Amniotic stem cell (primary cell): ENCODE results near the gene NEU4.
"Not testable (repeated sequence)": the region's sequence is repeated elsewhere in the genome, so short reads cannot be mapped to it uniquely, and the experiment has no call there.

Experiments
- DNase-seq: peaks from one replicate; lab custom pipeline; 2025; lab: John Stamatoyannopoulos, UW

The NEU4 gene, protein sequence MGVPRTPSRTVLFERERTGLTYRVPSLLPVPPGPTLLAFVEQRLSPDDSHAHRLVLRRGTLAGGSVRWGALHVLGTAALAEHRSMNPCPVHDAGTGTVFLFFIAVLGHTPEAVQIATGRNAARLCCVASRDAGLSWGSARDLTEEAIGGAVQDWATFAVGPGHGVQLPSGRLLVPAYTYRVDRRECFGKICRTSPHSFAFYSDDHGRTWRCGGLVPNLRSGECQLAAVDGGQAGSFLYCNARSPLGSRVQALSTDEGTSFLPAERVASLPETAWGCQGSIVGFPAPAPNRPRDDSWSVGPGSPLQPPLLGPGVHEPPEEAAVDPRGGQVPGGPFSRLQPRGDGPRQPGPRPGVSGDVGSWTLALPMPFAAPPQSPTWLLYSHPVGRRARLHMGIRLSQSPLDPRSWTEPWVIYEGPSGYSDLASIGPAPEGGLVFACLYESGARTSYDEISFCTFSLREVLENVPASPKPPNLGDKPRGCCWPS

DNA sequence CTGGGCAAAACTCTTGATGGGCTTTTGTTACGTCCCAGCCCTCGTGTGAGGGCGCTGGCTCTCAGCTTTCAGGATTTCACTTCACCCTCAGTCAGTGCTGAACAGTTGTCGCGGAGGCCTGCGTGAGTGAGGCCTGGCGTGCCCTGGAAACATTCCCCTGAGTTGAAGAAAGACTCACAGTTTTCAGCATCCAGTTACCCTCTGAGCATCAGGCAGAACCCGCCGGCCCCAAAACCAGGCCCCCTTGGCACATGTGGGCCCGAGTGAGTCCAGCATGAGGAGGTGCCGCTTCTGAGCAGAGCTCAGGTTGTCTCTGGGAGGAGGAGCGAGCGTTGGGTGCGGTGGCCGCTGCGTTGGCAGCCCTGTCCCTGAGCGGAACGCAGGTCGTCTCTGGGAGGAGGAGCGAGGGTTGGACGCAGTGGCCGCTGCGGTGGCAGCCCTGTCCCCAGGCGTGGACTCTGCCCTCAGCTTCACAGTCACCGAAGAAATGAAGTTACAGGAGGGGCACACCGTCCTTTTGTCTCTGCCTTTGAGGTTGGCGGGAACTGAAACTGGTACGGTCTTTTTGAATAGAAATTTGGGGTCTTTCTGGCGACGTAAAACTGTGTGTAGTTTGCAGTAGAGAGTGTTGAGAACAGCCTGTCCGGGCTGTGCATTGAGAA, at the start of gene NEU4:
Gene NEU4, plus strand, starts transcription at position 473 of the 662 bp plus-strand sequence. CDS start 5,292 bp downstream, outside the sequence.
- DNase-seq, result no peak

DNA sequence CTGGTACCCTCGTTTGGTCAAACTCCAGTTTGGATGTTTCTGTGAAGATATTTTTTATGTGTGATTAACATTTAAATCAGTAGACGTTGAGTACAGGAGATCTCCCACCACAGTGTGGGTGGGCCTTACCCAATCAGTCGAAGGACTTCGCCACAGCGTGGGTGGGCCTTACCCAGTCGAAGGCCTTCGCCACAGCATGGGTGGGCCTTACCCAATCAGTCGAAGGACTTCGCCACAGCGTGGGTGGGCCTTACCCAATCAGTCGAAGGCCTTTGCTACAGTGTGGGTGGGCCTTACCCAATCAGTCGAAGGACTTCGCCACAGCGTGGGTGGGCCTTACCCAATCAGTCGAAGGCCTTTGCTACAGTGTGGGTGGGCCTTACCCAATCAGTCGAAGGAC, 49.1 kb upstream of the NEU4 start:
- DNase-seq, result not testable (repeated sequence)

DNA sequence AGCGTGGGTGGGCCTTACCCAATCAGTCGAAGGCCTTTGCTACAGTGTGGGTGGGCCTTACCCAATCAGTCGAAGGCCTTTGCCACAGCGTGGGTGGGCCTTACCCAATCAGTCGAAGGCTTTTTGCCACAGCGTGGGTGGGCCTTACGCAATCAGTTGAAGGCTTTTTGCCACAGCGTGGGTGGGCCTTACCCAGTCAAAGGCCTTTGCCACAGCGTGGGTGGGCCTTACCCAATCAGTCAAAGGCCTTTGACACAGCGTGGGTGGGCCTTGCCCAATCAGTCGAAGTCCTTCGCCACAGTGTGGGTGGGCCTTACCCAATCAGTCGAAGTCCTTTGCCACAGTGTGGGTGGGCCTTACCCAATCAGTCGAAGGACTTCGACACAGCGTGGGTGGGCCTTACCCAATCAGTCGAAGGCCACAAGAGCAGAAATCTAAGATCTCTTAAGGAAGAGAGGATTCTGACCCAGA, 48.7 kb upstream of the NEU4 start:
- DNase-seq, result no peak

DNA sequence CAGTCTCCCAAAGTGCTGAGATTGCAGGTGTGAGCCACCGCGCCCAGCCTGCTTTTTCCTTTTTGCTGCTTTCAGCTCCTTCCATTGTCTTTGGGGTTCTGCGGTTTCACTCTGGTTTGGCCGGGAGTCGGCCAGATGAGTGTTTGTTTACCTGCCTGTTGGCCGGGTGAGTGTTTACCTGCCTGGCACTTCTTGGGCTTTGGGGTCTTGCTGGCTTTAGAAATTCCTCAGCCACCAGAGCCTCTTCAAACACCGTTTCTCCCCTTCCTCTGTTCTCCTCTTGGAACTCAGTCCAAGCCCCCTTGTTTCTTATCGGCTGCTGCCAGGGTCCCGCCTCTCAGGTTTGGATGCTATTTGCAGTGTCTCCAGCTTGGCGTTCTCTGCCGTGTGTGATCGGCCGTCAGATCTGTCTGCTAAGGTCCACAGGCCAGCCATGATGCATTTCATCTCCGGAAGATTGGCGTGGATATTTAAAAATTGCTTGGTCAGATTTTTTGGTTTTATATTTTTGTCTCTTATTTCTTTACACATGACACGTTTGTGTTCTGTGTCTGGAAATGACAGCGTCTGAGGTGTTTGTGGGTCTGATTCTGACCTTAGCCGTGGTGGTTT, 46.6 kb upstream of the NEU4 start:
- no peak for DNase-seq

DNA sequence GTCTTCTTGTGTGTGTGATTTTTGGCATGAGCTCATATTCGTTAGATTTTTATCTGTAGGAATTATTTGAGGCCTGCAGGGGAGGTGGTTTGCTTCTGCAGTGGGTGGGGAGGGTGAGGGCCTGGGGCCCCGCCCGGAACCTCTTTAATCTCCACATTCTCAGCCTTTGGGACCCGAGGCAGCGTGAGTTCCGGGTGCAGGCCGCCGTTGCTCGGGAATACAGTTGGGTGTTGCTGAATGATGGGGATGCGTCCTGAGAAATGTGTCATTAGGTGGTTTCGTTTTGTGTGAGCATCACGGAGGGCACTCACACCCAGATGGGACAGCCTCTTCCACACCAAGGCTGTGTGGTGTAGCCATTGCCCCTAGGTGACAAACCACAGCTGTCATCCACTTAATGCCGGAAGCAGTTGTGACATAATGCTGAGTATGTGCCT, 46.0 kb upstream of the NEU4 start:
- no peak for DNase-seq

DNA sequence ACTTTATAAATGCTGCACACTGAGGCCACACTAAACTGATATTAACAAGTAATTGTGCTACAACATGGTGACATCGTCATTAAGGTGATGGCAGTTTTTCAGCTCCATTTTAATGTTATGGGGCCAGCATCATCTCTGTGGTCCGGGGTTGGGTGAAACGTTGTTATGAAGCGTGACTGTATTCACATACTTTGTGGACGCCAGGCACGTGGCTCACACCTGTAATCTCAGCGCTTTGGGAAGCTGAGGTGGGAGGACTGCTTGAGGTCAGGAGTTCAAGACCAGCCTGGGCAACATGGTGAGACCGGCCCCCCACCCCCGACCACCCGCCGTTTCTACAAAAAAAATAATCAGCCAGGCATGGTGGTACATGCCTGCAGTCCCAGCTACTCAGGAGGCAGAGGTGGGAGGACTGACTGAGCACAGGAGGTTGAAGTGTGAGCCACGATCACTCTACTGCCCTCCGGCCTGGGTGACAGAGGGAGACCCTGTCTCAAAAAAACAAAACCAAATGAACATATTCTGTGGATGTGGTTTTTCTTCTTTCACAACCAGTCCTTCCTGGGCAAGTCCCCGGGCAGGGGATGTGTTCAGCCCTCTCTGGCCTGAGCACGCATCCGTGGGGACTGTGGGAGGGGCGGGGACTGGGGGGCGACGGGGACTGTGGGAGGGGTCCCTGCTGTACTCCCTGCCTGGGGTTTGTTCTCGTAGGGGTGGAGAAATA, 45.3 kb upstream of the NEU4 start:
- no peak for DNase-seq

DNA sequence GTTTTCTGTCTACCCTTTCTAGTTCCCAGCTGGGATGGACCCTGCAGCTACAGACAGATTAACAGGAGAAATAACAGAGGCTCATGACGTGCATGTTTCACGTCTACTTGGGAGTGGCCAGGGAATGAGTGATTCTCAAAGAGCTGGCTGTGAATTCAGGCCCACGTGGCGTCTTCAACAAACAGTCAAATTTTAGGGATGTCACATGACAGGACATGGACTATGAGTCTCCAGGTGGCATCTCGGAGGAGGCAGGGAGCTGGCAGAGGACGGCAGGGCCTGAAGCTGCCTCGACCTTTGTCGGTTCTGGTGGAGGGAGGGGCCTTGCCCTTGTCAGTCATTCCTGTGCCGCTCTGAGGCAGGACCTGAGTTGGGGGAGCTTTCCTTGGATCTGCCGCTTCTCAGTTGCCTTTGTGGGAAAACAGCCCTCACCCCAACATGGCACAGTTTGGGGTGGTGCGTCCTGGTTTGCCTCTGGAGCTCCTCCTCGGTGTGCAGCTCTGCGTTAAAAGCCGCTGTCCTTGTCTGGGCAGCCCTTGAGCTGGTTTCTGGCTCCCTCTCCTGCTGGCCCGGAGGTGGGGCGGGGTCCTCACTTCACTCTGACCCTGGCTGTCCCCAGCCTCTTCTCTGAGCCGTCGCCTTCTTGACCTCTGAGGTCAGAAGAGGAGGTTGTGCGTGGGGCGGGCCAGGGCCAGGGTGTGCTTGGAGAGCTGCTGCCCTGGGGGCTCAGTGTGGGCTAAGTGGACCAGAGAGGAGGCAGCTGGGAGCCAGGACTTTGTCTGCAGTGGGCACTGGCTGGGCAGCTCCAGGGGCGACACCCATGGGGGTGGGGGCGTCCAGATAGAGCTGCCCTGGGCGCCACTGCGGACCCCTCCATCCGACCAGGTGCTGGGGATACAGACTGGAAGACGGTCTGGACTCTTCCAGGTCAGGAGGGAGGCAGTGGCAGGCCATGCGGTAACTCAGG, 44.4 kb upstream of the NEU4 start:
- no peak for DNase-seq

DNA sequence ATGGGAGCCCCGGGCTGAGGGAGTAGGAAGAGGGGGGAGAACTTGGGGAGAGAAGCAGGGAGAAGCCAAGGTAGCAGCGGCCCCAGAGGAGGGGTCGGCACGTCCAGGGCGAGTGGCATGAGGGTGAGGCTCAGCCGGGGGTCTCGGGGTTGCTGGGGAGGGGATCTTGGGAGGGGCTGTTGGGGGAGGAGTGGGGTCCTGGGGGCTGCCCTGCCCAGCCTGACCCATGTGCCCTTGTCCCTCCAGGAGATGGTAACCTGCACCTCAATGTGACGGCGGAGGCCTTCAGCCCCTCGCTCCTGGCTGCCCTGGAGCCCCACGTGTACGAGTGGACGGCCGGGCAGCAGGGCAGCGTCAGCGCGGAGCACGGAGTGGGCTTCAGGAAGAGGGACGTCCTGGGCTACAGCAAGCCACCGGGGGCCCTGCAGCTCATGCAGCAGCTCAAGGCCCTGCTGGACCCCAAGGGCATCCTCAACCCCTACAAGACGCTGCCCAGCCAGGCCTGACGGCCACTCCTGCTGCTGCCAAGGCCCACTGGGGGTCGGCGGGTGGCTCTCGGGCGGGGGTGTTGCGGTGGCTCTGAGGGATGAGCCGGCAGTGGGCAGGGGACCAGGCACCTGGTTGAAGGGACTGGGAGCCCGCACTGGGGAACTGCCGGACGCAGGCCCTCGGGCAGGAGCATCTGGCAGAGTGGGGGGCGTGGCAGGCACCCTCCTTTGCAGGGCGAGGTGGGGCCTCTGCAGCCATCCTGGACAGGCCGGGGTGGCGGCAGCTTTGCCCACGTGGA, 41.3 kb upstream of the NEU4 start:
- DNase-seq, result no peak

DNA sequence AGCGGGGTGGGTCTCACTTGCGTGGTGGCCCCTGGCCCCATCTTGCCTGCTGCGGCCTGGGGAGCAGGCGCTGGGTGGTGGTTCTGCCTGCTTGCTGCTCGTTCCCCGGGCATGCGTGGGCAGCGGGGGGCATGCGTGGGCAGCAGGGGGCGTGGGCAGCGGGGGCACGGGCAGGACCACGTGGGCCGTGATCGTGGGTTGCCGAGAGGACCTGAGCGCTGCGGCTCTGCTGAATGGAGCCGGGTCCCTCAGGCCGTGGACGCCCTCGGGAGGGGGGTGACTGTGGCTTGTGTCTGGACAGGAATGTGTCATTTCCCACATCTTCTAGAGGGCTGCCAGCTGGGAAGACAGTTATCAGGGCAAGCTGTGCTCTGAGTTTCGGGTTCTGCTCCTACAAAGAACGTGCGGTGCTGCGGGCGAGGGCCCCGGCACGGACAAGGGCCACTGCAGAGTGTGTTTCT, 40.7 kb upstream of the NEU4 start:
- DNase-seq, result no peak

DNA sequence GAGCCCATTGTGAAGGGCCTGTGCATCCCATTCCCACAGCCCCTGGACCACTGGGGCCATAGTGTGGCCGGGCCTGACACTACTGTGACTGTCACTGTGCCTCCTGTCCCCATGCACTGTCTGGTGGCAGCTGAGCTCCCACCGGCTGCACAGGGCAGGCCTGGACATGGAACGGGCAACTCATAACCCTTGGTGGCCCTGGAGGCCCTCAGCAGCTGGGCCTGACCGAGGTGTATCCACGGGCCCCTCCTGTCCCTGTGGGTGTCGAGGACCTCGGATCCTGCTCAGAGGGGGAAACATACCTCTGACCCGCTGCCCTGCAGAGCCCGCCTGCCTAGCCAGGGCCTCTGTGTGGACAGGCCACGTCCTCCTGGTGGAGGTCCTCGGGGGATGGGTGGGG, 40.1 kb upstream of the NEU4 start:
- no peak for DNase-seq

DNA sequence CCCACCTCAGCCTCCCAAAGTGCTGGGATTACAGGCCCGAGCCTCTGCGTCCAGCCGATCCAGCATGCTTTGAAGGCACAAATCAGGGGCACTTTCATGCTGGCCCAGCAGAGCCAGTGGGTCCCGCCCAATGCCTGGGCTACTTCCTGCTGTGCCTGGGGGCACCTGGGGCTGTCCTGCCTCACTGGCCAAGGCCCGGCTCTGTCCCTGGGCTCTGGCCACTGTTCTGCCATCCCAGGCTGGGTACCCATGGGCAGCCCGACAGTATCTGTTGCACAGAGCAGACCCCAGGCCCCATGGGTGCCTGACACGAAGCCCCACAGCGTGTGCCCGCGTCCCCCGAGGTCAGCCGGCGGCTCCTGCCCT, 39.2 kb upstream of the NEU4 start:
- no peak for DNase-seq

DNA sequence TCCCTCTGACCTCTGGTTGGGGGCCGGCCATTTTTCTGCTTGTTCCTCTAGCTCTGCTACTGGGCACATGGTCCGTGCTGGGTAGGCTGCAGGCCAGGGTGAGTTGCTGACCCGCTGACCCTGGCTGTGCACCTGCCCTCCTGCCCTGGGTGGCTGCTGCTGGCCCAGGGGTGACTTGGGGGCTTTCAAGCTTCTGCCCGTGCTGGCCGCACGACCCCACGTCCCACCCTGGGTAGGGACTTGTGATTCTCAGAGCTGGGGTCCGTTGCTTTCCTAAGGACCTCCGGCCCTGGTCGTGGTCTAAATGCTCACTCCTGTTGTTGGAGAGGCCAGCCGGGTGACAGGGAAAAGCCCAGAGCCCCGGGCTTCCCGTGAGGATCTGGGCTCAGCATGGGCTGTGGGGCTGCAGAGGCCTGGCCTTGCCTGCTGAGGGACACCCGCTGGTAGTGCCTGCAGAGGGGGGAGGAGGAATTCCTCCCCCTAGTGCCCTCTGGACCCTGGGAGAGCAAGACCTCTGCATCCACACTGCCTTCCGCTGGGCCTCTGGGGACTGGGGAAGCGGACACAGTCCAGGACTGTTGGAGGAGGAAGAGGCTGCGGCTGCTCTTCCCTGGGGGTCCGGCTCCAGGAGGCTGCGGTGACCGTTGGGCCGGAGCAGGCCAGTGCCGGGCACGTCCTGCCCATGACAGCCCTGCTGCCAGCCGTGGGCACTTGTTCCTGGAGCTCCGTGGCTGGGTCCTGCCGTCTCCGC, 38.6 kb upstream of the NEU4 start:
- no peak for DNase-seq

DNA sequence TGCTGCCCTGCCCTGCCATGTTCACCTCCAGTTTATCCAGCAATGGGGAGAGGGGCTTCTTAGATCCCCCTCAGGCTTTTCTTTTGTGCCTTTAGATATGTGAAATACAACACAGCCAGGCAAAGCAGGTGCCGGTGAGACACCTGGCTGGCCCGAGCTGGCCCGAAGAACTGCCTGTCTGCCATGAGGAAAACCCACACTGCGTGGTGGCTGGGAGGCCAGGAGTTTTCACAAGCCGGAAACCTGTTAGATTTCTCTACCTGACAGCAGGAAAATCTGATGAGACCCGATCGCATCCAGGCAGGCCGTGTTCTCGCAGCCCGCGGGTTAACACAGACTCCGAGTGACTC, 38.1 kb upstream of the NEU4 start:
- DNase-seq, result no peak

DNA sequence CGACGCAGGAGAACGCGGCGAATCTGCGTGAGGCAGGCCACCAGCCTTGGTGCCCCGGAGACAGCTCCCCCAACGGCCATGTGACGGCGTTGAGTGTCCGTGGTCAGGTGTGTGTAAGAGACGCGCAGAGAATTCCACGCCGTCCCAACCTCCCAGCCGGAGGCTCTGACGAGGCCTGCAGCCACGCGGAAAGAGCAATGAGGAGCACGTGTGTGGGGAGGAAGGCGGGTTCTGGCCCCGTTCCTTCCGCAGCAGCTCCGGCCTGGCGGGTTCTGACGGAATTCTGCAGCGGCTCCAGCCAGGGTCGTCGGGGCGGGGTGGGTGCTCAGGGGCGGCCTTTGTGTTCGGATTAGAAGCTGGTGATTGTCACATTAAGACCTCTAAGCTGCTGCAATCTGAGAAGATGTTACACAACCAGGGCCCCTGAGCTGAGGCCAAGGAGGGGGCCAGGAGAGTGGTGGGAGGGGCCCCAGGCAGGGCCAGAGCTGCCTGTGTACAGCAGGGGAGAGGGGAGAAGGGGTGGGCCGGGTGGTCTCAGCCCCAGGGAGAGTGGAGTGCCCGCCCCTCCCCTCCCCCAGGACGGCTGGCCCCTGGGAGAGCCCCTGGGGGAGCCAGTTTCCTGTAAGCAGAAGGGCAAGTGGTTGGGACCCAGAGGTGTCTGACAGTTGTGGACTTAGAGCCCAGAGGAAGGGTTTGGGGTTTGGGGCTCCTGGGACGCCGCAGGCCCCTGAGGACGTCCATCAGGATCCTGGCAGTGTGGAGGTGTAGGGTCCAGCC, 37.5 kb upstream of the NEU4 start:
- DNase-seq, result no peak

DNA sequence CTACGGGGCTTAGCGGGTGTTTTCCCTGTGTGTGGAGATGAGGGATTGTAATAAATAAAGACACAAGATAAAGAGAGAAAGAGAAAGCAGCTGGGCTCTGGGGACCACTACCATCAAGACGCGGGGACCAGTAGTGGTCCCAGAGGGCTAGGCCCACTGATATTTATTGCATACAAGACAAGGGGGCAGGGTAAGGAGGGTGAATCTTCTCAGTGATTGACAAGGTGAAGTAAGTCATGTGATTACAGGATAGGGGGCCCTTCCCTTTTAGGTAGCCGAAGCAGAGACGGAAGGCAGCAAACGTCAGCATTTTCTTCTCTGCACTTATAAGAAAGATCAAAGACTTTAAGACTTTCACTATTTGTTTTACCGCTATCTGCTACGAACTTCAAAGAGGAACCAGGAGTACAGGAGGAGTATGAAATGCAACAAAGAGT, 36.9 kb upstream of the NEU4 start:
- no peak for DNase-seq

DNA sequence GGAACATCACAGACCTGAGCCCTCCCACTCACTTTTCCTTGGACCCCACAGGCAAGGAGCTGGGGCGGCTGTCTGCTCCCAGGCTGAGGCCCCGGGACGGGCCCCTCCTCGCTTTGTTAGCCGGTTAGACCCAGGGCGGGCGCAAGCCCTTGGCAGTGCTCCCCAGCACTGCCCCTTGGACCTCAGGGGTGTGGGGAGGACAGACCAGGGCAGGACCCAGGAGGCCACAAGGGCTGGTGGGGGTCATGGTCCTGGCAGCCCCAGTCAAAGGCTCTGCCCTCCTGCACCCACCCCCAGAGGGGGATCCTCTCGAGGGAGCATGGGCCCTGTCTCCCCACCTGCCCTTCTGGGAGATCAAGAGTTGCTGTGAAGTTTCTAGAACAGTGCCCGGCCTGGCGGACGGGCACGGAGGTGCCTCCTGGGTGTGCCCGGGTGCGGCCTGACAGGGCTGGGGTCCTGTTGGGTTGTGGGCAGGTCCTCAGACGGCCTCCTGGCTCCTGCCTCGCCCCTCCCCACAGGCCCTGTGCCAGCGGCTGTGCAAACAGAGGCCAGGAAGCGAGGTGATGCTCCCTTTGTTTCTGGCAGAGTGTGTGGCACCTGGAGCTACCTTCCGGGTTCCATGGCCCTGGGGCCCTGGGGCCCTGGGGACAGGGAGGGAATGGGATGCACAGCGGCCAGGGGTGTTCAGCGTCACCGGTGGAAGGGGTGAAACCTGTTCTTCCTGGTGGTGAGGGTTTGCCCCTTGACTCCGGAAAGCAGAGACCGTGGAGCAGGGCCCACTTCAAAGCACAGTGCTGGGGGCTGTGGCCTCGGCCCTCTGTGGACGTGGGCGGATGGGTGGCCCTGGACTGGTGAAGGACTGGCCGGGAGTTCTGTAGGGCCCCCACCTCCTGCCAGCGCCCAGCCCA, 35.2 kb upstream of the NEU4 start:
- no peak for DNase-seq

DNA sequence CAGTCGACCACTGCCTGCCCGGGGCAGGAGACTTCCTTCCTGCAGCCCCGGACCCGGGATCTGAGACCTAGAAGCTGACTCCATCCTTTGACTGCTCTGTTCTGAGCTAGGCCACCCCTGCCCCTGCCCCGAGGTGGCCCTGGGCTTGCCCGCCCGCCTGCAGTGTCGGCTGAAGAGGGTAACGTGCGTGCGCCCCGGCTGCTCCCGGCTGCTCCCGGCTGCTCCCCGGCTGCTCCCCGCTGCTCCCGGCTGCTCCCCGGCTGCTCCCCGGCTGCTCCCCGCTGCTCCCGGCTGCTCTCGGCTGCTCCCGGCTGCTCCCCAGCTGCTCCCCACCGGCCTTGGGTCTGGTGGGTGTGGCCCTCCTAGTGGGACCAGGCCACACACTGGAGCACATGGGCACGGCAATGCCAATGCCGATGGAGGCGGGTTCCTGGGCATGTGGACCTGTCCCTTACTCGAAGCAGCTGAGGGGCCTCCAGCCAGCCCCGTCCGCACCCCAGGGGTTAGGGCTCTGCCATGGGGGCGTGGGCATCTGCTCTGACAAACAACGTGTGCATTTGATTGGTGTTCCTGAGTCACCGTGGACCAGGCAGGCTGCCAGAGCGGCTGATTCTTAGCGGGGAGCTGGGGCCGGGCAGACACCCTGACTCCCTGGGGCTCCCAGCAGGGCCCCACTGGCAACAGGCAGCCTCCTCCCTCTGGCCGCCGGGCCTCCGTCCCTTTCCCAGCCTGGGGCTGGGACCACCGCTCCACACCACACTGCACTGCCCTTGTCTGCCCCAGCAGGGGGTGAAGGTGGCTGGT, 34.4 kb upstream of the NEU4 start:
- DNase-seq, result no peak
